ENCODE results near the gene SULF2. TPM values are rescaled to one million over a fixed set of nuclear protein-coding genes. Genes with fewer than 3 reads are reported as not detected.

The SULF2 gene
- total and polyA plus RNA-seq, 2 of the 13 experiments (the other 11 are each of a cell fraction or from before 2014, with no cell fraction given): 7.2 to 50.9 TPM

- TF ChIP-seq ZBTB33 (CRISPR knock-in tag; IDR thresholded peaks at IDR 0.05) (0 out of 2 replicates have a peak, but pooled peaks have one; percentile 4), THRA (CRISPR knock-in tag; IDR thresholded peaks at IDR 0.05; ENCODE audit: borderline replicate concordance) (0 out of 2 replicates have a peak, but pooled peaks have one; percentile 34), TRIM24 (CRISPR knock-in tag; IDR thresholded peaks at IDR 0.05) (no peak), RFXANK (CRISPR knock-in tag; IDR thresholded peaks at IDR 0.05) (no peak), ZNF430 (CRISPR knock-in tag; IDR thresholded peaks at IDR 0.05) (no peak), ZNF333 (CRISPR knock-in tag; IDR thresholded peaks at IDR 0.05; ENCODE audit: borderline replicate concordance) (0 out of 2 replicates have a peak, but pooled peaks have one; percentile 12), NCOA2 (CRISPR knock-in tag; IDR thresholded peaks at IDR 0.05) (0 out of 2 replicates have a peak, but pooled peaks have one; percentile 37), ZSCAN25 (CRISPR knock-in tag; IDR thresholded peaks at IDR 0.05) (no peak), ZNF841 (CRISPR knock-in tag; IDR thresholded peaks at IDR 0.05; ENCODE audit: borderline replicate concordance) (no peak), RARA (CRISPR knock-in tag; IDR thresholded peaks at IDR 0.05) (peak; percentile 63), RBAK (CRISPR knock-in tag; IDR thresholded peaks at IDR 0.05) (0 out of 2 replicates have a peak, but pooled peaks have one; percentile 8), HOXA3 (CRISPR knock-in tag; IDR thresholded peaks at IDR 0.05) (peak; percentile 41; the same call in 1 of the 2 replicates), HDAC2 (CRISPR knock-in tag; IDR thresholded peaks at IDR 0.05) (peak; percentile 32; the same call in 1 of the 2 replicates), ESRRA (CRISPR knock-in tag; IDR thresholded peaks at IDR 0.05; ENCODE audit: low read depth) (peak; percentile 99), ATF3 (CRISPR knock-in tag; IDR thresholded peaks at IDR 0.05) (0 out of 2 replicates have a peak, but pooled peaks have one; percentile 44), HDAC1 (CRISPR knock-in tag; IDR thresholded peaks at IDR 0.05) (no peak), MTA1 (CRISPR knock-in tag; IDR thresholded peaks at IDR 0.05; ENCODE audit: borderline replicate concordance) (peak; percentile 73; the same call in 1 of the 2 replicates), SALL2 (CRISPR knock-in tag; IDR thresholded peaks at IDR 0.05) (0 out of 2 replicates have a peak, but pooled peaks have one; percentile 28), HIVEP1 (CRISPR knock-in tag; IDR thresholded peaks at IDR 0.05) (peak; percentile 26; the same call in 1 of the 2 replicates), SOX6 (IDR thresholded peaks at IDR 0.05) (no peak), SOX6 (CRISPR knock-in tag; IDR thresholded peaks at IDR 0.05) (0 out of 2 replicates have a peak, but pooled peaks have one; percentile 20), FOXP1 (IDR thresholded peaks at IDR 0.05) (no peak), FOXP1 (CRISPR knock-in tag; IDR thresholded peaks at IDR 0.05) (no peak), ZNF572 (CRISPR knock-in tag; IDR thresholded peaks at IDR 0.05) (no peak), JUNB (CRISPR knock-in tag; IDR thresholded peaks at IDR 0.05; ENCODE audit: borderline replicate concordance) (no peak), PATZ1 (CRISPR knock-in tag; IDR thresholded peaks at IDR 0.05) (peak; percentile 23; the same call in 1 of the 2 replicates)
Observed at GRCh38 chr20:47758517-47759450, 26.5 kb downstream of the SULF2 start (continued).

Data from HepG2 (cell line).